OCI-LY7 (cell line): ENCODE results near the gene ANP32A.

ENCODE experiments used
- EZH2phosphoT487 ChIP-seq: fragments of 200-600 bp; sonication (generic); IDR thresholded peaks from 2 replicates; pipeline ENCODE4 v1.6.1; 2018; ENCODE audit warnings: low read depth, borderline replicate concordance, mild to moderate bottlenecking, mixed run types, antibody characterized with exemption, low read length, moderate library complexity, mixed read lengths
- TF ChIP-seq, protein P1 (sequence below): fragments of 200-600 bp; sonication (generic); conservative IDR thresholded peaks from 2 replicates; pipeline ENCODE4 v1.5.1; 2014; ENCODE audit warnings: mild to moderate bottlenecking, antibody characterized with exemption, low read length, moderate library complexity, mixed read lengths

DNA sequence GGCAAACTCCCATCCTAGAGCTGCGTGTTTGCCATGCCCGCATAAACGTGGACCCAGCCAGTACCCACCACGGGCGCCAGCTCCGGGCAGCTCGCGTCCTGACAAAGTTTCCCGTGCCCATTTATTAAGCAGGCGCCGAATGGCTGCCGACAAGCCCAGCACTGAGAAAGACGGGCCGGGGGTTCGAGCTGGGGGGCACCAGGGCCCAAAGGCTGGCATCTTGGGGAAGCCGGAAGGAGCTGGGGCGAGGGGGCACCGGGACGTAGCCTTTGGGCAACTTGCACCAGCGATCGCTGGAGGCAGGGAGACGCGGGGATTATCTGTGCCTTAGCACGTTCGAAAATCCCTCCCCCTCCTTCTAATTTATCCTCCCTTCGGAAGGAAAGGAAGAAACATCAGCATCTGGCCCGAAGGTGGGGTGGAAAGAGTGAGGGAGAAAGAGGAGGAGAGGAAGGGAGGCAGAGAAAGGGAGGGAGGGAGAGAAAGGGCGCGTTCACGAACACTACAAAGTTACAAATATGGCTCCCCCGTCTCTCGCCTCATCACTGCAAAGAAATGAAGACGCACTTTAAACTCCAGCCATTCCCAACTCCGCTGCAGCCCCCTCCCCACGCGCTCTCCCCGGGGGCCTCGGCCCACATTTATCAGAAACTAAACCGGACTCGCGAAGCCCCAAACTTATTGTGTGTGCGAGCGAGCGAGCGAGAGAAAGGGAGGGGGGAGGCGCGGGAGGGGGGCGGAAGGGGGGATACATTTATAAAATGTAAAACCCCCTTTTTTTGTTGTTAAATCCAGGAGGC lies 1.0 kb downstream of the ANP32A start:
- TF ChIP-seq, protein P1, sequence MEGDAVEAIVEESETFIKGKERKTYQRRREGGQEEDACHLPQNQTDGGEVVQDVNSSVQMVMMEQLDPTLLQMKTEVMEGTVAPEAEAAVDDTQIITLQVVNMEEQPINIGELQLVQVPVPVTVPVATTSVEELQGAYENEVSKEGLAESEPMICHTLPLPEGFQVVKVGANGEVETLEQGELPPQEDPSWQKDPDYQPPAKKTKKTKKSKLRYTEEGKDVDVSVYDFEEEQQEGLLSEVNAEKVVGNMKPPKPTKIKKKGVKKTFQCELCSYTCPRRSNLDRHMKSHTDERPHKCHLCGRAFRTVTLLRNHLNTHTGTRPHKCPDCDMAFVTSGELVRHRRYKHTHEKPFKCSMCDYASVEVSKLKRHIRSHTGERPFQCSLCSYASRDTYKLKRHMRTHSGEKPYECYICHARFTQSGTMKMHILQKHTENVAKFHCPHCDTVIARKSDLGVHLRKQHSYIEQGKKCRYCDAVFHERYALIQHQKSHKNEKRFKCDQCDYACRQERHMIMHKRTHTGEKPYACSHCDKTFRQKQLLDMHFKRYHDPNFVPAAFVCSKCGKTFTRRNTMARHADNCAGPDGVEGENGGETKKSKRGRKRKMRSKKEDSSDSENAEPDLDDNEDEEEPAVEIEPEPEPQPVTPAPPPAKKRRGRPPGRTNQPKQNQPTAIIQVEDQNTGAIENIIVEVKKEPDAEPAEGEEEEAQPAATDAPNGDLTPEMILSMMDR, result no peak
- TF ChIP-seq EZH2phosphoT487, result no peak
